C4-2B (cell line): ENCODE results near the gene PPP2R2B.

Experiments used
- CTCF ChIP-seq: fragments of 450-650 bp; conservative IDR thresholded peaks from 2 replicates; pipeline ENCODE4 v1.5.1; 2017; ENCODE audit warnings: mild to moderate bottlenecking
- ZFX ChIP-seq: fragments of 450-650 bp; IDR thresholded peaks from 2 replicates; pipeline ENCODE4 v1.6.1; 2017

GRCh38 chr5:146751781-146752401, 126.7 kb downstream of the PPP2R2B start:
- TF ChIP-seq CTCF: no peak
- no peak for TF ChIP-seq ZFX
